Stimulated activated CD8-positive, alpha-beta memory T cell treated with anti-CD3 and anti-CD28 coated beads, Interleukin-12 subunit alpha, Interleukin-12 subunit beta, amount 100 ng/mL, for 24 hours (primary cell): ENCODE measurements around the gene SLC35A1.
"Not testable (repeated sequence)": the region's sequence is repeated elsewhere in the genome, so short reads cannot be mapped to it uniquely, and the experiment has no call there.

Source experiments
- DNase-seq: peaks from one replicate; pipeline ENCODE4 v3.0.0-alpha.2; 2020; ENCODE audit errors: extremely low read depth

The SLC35A1 gene

GRCh38 chr6:87472525-87473418 is at the start of gene SLC35A1:
Gene SLC35A1 (plus strand): TSS chr6:87472974. CDS start chr6:87473004, 30 bp downstream.
- DNase-seq, result peak; percentile 66

GRCh38 chr6:87426789-87427188 is 46.0 kb upstream of the SLC35A1 start:
- DNase-seq, result no peak

- DNase-seq, result no peak
Observed at GRCh38 chr6:87430499-87430898, 42.3 kb upstream of the SLC35A1 start.

GRCh38 chr6:87431263-87431662 is 41.5 kb upstream of the SLC35A1 start:
- DNase-seq, result no peak

GRCh38 chr6:87436435-87436834 is 36.3 kb upstream of the SLC35A1 start:
- DNase-seq, result no peak

GRCh38 chr6:87441711-87442110 is 31.1 kb upstream of the SLC35A1 start:
- DNase-seq, result no peak

- no peak for DNase-seq
Observed at GRCh38 chr6:87444362-87444761, 28.4 kb upstream of the SLC35A1 start.

- no peak for DNase-seq
Observed at GRCh38 chr6:87465051-87465450, 7.7 kb upstream of the SLC35A1 start.

- peak; percentile 17 for DNase-seq
Observed at GRCh38 chr6:87473419-87473903, 687 bp downstream of the SLC35A1 start.

- no peak for DNase-seq
Observed at GRCh38 chr6:87481931-87482330, 9.2 kb downstream of the SLC35A1 start.

- DNase-seq, result no peak
Observed at GRCh38 chr6:87482366-87482765, 9.6 kb downstream of the SLC35A1 start.

GRCh38 chr6:87483929-87484328 is 11.2 kb downstream of the SLC35A1 start:
- DNase-seq, result no peak

GRCh38 chr6:87484491-87484890 is 11.7 kb downstream of the SLC35A1 start:
- no peak for DNase-seq

GRCh38 chr6:87487555-87487954 is 14.8 kb downstream of the SLC35A1 start:
- DNase-seq, result no peak

- not testable (repeated sequence) for DNase-seq
Observed at GRCh38 chr6:87489326-87489725, 16.6 kb downstream of the SLC35A1 start.

- no peak for DNase-seq
Observed at GRCh38 chr6:87494761-87495422, 22.1 kb downstream of the SLC35A1 start.

GRCh38 chr6:87498048-87498447 is 25.3 kb downstream of the SLC35A1 start:
- no peak for DNase-seq

GRCh38 chr6:87501809-87502572 is 29.2 kb downstream of the SLC35A1 start:
- no peak for DNase-seq

GRCh38 chr6:87504441-87504840 is 31.7 kb downstream of the SLC35A1 start:
- no peak for DNase-seq

- no peak for DNase-seq
Observed at GRCh38 chr6:87514831-87515230, 42.1 kb downstream of the SLC35A1 start.

- DNase-seq, result no peak
Observed at GRCh38 chr6:87518453-87518852, 45.7 kb downstream of the SLC35A1 start.

GRCh38 chr6:87522686-87523085 is 49.9 kb downstream of the SLC35A1 start:
- DNase-seq, result no peak
